Activated naive CD8-positive, alpha-beta T cell treated with anti-CD3 and anti-CD28 coated beads, Interleukin-2, amount 50 U/mL, for 16 hours (primary cell): Measurements from ENCODE around the gene SLC16A7.
"Not testable (repeated sequence)": the region's sequence is repeated elsewhere in the genome, so short reads cannot be mapped to it uniquely, and the experiment has no call there.

Experiments
- DNase-seq: peaks from one replicate; pipeline ENCODE4 v3.0.0-alpha.2; 2020; ENCODE audit warnings: low read depth, low spot score

Gene SLC16A7, protein sequence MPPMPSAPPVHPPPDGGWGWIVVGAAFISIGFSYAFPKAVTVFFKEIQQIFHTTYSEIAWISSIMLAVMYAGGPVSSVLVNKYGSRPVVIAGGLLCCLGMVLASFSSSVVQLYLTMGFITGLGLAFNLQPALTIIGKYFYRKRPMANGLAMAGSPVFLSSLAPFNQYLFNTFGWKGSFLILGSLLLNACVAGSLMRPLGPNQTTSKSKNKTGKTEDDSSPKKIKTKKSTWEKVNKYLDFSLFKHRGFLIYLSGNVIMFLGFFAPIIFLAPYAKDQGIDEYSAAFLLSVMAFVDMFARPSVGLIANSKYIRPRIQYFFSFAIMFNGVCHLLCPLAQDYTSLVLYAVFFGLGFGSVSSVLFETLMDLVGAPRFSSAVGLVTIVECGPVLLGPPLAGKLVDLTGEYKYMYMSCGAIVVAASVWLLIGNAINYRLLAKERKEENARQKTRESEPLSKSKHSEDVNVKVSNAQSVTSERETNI

DNA sequence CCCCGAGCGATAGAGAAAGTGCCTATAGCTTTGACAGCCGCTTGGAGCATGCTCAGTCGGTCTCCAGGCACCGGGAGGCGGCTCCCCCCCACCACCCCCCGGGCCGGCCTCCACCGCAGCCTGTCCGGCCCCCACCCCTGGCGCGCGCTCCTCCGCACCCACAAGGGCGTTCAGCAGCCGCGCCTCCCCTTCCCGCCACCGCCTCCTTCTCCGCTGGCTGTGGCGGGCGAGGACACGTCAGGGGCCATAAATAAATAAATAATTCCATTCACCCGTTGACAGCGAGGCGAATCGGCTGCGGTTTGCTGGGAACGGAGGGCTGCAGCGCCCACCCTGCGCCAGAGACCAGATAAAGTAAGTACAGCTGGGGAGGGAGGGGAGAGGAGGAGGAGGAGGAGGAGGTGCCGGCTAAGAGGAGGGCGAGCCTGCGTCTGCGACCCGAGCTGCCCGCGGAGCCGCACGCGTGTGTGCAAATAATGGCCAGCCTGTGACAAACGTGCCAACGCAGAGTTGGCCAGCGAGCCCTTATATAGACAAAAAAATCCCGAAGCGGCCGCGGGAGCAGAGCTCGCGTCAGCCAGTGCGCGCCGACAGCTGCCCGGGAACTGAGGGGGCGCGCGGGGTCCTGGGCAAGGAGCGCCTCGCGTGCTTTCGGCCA lies at the start of gene SLC16A7:
Gene SLC16A7 (plus strand): TSS at position 147 of the 658 bp plus-strand sequence. CDS start 108,773 bp downstream, outside the sequence.
- DNase-seq = peak; percentile 74

DNA sequence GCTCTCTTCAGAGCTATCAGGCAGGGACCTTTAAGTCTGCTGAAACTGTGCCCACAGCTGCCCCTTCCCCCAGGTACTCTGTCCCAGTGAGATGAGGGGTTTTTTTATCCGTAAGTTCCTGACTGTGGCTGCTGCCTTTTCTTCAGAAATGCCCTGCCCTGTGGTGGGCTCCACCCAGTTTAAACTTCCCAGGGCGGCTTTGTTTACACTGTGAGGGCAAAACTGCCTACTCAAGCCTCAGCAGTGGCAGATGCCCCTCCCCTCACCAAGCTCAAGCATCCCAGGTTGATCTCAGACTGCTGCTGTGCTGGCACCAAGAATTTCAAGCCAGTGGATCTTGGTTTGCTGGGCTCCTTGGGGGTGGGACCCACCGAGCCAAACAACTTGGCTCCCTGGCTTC lies 46.9 kb upstream of the SLC16A7 start:
- no peak for DNase-seq

DNA sequence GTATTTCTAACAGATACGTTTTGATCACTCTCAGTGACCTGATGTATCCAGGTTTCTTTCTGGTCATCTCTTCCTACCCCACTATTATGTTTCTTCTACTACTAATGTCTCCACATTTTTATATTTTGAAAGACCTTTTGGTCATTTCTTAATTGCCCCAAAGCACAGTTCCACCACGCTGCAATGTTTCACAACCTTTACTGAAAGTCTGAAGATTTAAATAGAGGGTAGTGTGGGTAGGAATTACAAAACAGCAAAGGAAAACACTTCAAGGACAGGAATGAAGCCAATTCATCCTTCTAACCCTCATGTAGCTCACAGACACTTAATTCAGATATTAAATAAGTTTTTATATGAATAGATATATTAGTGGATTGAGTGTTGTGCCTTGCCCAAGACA lies 36.1 kb upstream of the SLC16A7 start:
- DNase-seq = no peak

DNA sequence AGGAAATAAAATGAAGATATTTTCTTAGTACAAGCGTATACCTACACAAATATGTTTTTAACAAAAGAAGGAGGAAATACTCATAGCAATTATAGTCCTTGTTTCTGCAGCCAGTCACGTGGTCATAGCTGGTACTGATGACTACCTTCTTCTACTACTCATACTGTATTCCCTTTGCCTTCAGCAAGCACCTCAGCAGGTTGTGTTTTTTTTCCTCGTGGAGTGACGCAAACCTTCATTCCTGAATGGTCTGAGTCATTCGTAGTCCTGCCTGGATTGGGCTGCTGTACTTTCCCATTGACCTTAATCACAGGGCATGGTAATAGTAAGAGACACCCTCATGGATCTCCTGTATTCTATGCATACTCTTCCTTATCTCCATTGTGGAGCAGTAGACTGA lies 25.7 kb upstream of the SLC16A7 start:
- DNase-seq = no peak

DNA sequence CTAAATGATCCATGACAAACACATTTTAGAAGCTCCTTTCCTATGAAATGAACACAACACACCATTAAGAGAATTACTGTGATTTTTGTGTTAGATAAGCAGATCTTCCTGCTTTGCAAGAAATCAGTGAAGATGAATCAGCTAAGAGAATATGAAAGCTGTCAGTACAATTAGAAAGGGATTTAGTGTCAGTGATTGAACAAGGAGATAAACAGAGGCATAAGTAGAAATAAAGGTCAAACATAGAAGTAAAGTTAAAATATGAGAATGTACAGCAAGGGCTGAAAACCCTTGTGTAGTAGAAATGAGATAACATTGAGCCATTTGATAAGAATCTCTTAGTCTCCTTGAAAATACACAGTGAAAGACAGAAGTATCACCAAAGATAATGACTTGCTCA lies 21.4 kb upstream of the SLC16A7 start:
- DNase-seq = no peak

DNA sequence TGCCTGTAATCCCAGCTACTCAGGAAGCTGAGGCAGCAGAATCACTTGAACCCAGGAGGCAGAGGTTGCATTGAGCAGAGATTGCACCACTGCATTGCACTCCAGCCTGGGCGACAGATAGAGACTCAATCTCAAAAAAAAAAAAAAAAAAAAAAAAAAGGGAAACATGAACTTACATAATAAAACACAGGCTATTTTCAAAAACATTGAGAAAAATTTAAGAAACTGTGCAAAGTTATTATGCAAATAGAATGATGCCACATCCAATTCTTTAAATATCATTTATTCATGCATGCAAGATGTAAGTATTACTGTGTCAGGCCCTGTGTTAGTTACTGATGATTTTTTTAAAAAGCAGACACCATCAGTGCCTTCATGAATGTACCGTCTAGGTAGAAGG lies 20.0 kb upstream of the SLC16A7 start:
- DNase-seq = no peak

DNA sequence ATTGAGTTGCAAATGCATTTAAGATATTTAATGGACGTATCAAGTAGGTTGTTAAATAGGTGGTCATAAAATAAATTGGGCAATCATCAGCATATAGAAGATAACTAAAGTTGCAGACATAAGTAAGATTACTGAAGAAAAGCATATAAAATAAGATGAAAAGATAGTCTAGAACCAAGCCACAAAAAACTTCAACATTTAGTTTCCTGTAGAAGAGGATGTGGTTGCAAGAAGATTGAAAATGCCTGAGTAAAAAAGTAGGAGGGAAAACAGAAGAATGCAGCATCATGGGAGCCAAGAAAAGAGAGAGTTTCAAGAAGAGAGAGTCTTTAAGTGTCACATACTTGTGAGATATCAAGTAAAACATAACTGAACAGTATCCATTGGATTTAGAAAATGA lies 17.6 kb upstream of the SLC16A7 start:
- DNase-seq = no peak

DNA sequence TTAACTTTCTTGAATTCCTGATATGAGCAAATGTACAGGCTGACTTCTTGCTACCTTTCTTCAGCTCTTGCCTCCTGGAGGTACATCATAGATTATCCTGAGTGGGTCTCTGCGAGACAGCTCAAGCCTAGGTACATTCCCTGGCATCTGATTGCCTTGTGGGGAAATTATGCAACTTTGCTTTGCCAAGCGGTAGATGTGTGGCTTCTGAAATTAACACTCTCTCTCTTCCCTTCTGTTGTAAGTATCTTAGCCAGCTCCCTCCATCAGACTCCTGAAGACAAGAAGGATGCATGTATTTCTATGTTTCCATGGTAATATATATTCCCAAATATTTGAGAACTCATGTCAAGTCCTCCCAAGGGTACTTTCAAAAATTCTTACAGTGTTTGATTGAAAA lies 16.2 kb upstream of the SLC16A7 start:
- DNase-seq = no peak

DNA sequence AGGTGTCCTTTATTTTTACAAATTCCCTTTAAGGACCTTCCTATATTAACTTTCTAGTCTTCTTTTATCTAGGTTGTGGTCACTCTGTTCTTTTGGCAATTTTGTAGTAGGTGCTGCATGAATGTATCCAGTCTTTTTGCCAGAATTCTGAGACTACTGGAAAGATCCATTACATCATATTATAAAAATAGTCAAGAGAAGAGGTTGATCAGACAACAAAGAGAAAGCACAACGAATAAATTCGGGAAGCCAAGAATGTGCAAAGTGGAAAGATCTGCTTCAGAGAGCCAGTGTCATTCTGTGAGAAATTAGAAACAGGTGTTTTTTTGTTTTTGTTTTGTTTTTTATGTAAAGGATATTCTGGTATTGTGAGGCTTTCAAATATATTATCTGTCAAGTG lies 15.8 kb upstream of the SLC16A7 start:
- no peak for DNase-seq

DNA sequence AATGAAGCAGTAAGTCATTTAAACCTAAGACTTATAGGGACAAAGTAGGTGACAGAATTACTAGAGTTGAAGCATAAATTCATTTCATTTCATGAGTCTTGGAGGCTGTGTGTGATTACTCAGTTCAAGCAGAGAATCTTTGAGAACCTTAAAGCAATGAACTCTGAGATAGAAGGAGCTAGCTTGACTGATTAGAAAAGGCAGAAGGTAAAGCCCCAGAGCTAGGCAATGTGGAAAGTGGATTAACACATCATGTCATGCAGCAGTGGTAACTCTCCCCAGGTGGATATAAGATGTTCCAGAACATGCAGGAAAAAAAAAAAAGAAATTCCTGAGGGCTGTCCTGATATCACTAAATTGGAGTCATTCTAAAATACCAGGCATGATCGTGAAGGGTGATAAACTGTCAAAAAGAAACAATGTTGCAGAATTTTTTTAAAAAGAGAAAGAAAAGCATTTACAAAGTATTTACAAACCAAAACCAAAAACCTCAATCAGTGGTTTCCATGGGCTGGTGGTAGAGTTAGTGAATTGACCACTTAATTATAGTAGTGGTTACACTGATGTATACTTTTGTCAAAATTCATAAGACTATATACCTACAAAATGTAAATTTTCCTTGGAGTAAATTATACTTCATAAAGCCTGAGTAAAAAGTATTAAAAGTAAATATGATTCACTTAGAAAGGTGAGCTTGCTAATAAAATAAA lies 12.7 kb upstream of the SLC16A7 start:
- DNase-seq = no peak

DNA sequence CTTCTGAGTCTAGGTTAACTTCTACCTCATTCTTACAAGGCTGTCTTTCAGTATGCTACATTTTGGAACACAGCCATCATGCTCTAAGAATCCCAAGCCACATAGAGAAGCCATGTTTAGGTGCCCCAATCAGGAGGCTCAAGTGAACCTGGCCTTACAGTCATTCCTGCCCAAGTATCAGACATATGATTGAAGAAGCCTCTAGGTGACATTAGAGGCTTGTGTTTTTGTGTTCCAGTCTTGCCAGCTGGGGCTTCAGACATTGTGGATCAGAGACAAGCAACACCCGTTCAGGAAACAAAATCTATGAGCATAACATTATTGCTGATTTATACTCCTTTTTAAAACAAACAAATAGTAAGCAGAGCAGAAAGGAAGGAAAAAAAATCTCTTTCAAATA lies 8.1 kb upstream of the SLC16A7 start:
- DNase-seq = no peak

DNA sequence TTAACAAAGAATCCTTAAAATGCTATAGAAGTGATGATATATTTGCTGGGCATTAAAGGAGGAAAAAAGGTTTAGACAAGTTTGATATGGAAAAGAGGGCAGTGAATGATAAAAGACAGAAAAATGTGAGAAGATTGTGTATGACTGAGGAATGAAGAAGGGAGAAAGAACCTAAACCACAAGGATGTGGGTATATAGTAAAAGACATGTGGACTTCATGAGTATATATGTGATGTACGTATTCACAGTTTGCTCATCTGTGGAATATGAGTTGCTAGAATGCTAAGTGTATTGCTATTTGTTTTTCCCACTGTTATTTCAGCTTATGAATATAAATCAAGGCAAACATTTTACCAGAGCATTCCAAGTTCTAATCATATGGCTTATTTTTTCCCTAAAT lies 2.1 kb upstream of the SLC16A7 start:
- no peak for DNase-seq

DNA sequence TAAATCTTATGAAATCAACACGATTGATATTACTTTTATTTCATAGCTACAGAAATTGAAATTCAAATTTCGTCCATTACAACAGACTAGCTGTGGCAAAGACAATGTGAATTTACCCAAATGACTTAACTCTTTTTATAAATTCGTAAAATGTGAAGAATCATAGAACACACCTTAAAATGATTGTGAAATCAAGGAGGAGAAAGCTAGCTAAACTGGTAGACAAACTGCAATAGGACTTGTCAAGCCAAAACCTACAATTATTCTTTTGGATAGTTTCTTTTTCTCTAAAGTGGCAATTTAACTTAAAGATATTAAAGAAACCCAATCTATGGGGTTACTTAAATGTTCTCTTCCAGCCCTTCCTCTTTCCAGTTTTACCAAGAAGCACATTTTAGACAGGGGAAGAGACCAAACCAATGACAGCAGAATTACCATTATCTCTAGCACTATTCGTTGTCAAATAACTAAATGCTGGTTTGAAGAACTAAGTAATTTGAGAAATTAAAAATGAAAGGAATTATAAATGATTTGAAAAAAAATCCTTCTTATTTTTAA lies 807 bp upstream of the SLC16A7 start:
- DNase-seq = no peak

DNA sequence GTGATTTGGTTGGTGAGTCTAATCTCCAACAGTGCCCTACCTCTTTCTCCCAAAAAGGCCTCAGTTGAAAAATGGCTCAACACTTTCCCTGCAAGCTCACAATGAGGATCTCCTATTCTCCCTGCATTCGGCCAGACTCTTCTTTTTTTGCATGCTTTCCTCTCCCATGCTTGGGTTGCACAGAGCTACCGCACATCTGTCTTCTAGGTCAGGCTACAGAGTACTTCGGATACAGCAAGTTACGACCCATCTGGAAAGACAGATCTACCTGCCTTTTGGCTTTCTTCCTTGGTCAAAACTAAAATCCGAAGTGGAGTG lies 305 bp upstream of the SLC16A7 start:
- no peak for DNase-seq

DNA sequence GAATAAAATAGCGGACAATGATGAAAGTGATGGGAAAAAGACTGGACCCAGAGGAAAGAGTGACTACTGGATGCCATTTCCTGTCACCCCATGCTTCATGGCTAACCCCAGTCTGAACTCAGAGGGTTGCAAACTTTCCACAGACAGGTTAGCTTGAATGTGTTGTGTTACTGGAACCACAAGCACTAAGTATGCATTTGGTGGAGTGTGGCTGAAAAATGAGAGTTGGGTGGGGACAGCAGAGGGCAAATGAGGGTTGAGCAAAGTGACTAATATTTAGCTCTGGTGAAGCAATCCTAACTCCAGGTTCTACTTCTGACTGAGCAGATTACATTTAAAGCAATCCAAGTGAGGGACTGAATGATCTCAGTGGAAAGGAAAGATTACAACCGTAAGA lies 1.6 kb downstream of the SLC16A7 start:
- peak; percentile 55 for DNase-seq

DNA sequence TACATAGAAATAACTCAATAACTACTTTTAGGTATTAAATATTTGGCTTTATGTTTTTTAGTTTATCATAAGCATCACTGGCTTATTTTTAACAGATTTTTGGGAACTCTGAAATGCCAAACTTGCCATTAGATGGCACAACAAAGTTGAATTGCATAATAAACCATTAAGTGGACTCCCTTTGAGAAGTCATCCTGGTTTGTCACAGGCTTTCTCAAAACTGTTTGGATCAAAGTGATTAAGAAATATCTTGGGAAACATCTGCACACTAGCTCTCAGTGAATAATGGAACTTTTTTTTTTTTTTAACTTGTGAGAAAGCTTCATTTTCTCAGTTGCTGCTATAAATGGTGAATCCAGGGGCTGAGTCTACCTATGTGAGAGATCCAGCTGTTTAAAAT lies 4.3 kb downstream of the SLC16A7 start:
- DNase-seq = no peak

DNA sequence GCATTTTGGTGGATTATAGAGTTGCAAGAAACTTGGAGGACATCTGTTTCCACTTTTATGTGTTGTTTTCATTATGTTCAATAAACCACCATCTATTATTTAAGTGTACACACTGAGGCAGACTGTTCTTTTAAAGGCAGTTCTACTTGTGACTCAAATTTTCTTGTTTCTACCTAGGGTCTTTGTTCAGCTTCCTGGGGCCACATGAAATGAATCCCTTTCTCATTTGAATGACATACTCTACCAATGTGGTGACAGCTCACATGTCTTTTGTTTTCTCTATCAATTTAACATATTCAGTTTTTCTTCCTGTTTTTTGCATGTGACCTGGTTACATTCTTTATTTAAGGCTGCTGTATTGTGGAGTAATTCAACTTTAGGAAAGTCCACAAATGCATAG lies 7.9 kb downstream of the SLC16A7 start:
- DNase-seq = no peak

DNA sequence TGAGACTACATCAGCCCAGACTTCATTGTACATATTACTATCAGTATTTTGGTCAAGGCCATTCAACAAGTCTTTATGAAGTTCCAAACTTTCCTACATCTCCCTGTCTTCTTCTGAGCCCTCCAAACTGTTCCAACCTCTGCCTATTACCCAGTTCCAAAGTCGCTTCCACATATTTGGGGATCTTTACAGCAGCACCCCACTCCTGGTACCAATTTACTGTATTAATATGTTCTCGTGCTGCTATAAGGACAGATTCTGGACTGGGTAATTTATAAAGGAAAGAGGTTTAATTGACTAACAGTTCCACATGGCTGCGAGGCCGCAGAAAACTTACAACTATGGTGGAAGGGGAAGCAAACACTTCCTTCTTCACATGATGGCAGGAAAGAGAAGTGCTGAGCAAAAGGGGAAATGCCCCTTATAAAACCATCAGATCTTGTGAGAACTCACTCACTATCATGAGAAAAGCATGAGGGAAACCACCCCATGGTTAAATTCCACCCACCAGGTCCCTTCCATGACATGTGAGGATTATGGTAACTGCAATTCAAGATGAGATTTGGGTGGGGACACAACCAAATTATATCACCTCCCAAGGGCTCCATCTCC lies 17.1 kb downstream of the SLC16A7 start:
- DNase-seq = not testable (repeated sequence)

DNA sequence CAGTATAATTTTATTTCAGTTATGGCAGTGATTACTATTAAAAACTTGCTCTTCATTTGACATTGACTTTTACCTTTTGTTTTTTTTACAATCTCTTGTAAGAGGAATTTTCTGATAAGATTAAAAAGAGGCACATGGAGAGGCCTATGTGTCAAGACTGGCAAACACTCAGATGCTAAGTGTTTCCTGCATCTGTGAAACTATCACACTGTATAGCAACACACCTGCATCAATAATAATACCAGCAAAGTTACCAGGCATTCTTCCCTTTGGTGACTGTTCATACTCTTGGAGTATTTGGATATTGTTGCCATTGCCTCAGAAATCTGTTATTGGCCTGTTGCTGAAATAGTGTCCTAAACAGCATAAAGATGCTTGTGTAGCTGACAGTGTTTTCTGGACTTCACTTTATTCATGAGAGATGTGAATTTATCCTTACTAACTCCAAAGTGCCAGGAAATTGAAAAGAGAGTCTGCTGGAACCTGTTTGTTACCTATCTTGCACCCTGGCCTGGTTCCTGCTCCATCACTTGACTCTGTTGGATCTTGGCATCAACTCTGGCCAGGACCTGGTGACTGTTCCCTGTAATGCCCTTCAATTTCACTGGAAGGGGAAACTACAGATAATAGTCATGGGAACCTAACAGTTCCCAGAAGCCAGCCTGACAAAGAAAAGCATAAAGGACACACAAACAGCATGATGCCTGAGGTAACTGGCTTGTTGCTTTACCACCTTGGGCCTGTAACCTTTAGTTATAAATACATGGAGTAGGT lies 19.8 kb downstream of the SLC16A7 start:
- no peak for DNase-seq

DNA sequence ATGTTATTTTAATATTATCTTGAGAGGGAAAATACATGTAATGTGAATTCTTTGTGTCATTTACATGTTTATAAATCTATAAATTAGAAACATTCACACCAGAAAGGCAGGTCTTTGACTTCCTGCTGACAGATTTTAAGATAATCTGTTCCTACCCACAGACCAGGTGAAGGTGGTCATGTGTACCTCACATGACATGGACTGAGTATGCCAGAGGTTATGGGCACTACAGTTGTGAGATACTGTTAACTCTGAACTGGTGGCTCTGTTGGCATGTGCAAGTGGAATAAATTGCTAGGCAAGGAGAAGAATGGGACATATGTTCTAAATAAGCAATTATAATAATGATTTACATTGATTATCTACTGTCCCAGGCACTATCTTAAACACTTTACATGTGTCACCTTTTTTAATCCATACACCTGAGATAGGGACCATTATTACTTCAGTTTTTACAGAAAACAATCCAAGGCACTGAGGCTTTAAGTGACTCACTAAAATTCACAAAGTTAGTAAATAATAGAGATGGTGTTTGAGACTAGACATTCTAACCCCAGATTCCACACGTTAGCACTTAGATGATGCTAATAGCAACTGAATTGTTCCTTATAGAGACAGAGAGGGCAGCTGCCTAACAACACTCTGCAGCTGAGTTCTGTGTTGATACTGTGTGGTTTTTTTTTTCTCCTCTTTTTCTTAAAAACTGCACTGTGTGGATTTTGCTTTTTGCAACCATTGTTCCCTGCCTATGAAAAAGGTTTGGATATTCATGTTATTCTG lies 23.8 kb downstream of the SLC16A7 start:
- no peak for DNase-seq
